Endothelial cell of umbilical vein (primary cell): ENCODE data around the gene CCT5. TPM values are rescaled to one million over a fixed set of nuclear protein-coding genes. Genes with fewer than 3 reads are reported as not detected.

Experiments
- BruUV-seq: library from RNA; stranded (reverse); fragments of 400-500 nt; replicated peaks from 2 replicates; lab custom pipeline; 2021; lab: Mats Ljungman, UMichigan
- CTCF ChIA-PET: fragments of 300-600, 350-600 bp; sonication (Branson Sonifier 250); formaldehyde crosslinking; loops from one replicate; lab custom pipeline; 2021; ENCODE audit warnings: antibody characterized with exemption, inconsistent platforms; lab: Charles Lee
- POLR2A ChIA-PET: fragments of 300-600, 350-600 bp; sonication (Branson Sonifier 250); formaldehyde crosslinking; loops from one replicate; lab custom pipeline; 2021; ENCODE audit warnings: antibody characterized with exemption, inconsistent platforms; lab: Charles Lee
- DNase-seq: peaks from one replicate; pipeline ENCODE4 v3.0.0-alpha.2; 2011; ENCODE audit warnings: low read depth, low spot score
- FAIRE-seq: peaks from 2 replicates; lab custom pipeline; 2011; peaks lifted over from hg19 to GRCh38; lab: Jason Lieb, UNC
- H2AFZ ChIP-seq: 2 replicates; pipeline ENCODE4 v1.6.0; 2012; ENCODE audit warnings: low read depth, low read length, control low read depth, inconsistent platforms
- H3K27ac ChIP-seq: 2 replicates; pipeline ENCODE4 v1.5.1; 2011; ENCODE audit warnings: low read depth, mild to moderate bottlenecking, control low read depth, low read length, moderate library complexity; ENCODE audit not compliant: insufficient read depth
- H3K27me3 ChIP-seq, 2 experiments: 2 replicates each; pipeline versions ENCODE4 v1.6.0 to v1.6.1; 2011; ENCODE audit warnings: low read length in 2 of 2, mixed read lengths in 1 of 2; ENCODE audit not compliant: control insufficient read depth in 2 of 2, insufficient read depth in 2 of 2
- H3K36me3 ChIP-seq, 2 experiments: 2 replicates in 1 of 2; 3 replicates in 1 of 2; pipeline ENCODE4 v1.5.1; 2011; ENCODE audit warnings: low read length in 2 of 2, mild to moderate bottlenecking in 1 of 2, moderate library complexity in 1 of 2; ENCODE audit not compliant: control insufficient read depth in 2 of 2, insufficient read depth in 2 of 2; ENCODE audit errors: extremely low read depth in 1 of 2
- H3K4me1 ChIP-seq: 3 replicates; pipeline ENCODE4 v1.5.1; 2011; ENCODE audit warnings: mild to moderate bottlenecking, low read length; ENCODE audit not compliant: control insufficient read depth, insufficient read depth; ENCODE audit errors: extremely low read depth
- H3K4me2 ChIP-seq: 2 replicates; pipeline ENCODE4 v1.6.1; 2011; ENCODE audit warnings: low read length, control low read depth, mixed read lengths; ENCODE audit not compliant: insufficient read depth
- H3K4me3 ChIP-seq, 3 experiments: fragments of 200-600 bp in 1 of 3; sonication (generic), shearing (Covaris generic) in 1 of 3; replicated peaks in 1 of 3; 2 replicates each; pipeline ENCODE4 v1.5.1; 2011 to 2016; ENCODE audit warnings: control low read depth in 3 of 3, low read length in 3 of 3, mild to moderate bottlenecking in 2 of 3, inconsistent platforms in 1 of 3, low read depth in 1 of 3, moderate library complexity in 1 of 3; ENCODE audit not compliant: insufficient read depth in 1 of 3
- H3K79me2 ChIP-seq: 2 replicates; pipeline ENCODE4 v1.6.0; 2012; ENCODE audit warnings: low read length, inconsistent platforms; ENCODE audit not compliant: control insufficient read depth, insufficient read depth
- H3K9ac ChIP-seq: replicated peaks from 2 replicates; pipeline ENCODE3; 2011; ENCODE audit warnings: low read length, control low read depth; ENCODE audit not compliant: insufficient read depth; ENCODE audit errors: extremely low read depth
- H3K9me1 ChIP-seq: replicated peaks from 3 replicates; pipeline ENCODE4 v1.6.0; 2011; ENCODE audit warnings: mild to moderate bottlenecking, low read length; ENCODE audit not compliant: control insufficient read depth, insufficient read depth; ENCODE audit errors: extremely low read depth
- H3K9me3 ChIP-seq: replicated peaks from 2 replicates; pipeline ENCODE4 v1.5.1; 2012; ENCODE audit warnings: low read length, inconsistent platforms; ENCODE audit not compliant: control insufficient read depth, insufficient read depth
- H4K20me1 ChIP-seq: replicated peaks from 2 replicates; pipeline ENCODE3; 2011; ENCODE audit warnings: mild to moderate bottlenecking, low read length; ENCODE audit not compliant: control insufficient read depth, insufficient read depth; ENCODE audit errors: extremely low read depth
- EZH2 ChIP-seq: IDR thresholded peaks from 2 replicates; pipeline ENCODE4 v1.6.1; 2012; ENCODE audit warnings: borderline replicate concordance, low read depth, mild to moderate bottlenecking, moderate library complexity, low read length, inconsistent platforms; ENCODE audit not compliant: severe bottlenecking
- FOS ChIP-seq: IDR thresholded peaks from 2 replicates; pipeline ENCODE4 v1.6.1; 2011; ENCODE audit warnings: mild to moderate bottlenecking, low read length, moderate library complexity, borderline replicate concordance; ENCODE audit not compliant: insufficient read depth
- GATA2 ChIP-seq: IDR thresholded peaks from 2 replicates; pipeline ENCODE4 v1.7.0; 2011; ENCODE audit warnings: low read depth, mild to moderate bottlenecking, moderate library complexity, mixed read lengths, low read length; ENCODE audit not compliant: insufficient read length, insufficient read depth
- JUN ChIP-seq: IDR thresholded peaks from 2 replicates; pipeline ENCODE4 v1.6.1; 2011; ENCODE audit warnings: borderline replicate concordance, low read depth; ENCODE audit not compliant: insufficient read length, insufficient read depth
- MYC ChIP-seq: IDR thresholded peaks from one replicate; pipeline ENCODE4 v1.6.1; 2011; ENCODE audit warnings: mild to moderate bottlenecking, low read depth, low read length
- POLR2A ChIP-seq: IDR thresholded peaks from 2 replicates; pipeline ENCODE4 v1.6.1; 2012; ENCODE audit warnings: low read depth, mild to moderate bottlenecking, control low read depth, low read length
- POLR2AphosphoS5 ChIP-seq: IDR thresholded peaks from 2 replicates; pipeline ENCODE4 v1.6.1; 2012; ENCODE audit warnings: low read depth, mild to moderate bottlenecking, control low read depth, low read length, moderate library complexity; ENCODE audit not compliant: insufficient read depth
- dilution Hi-C: fragments of 300-500 bp; cut with MboI; formaldehyde crosslinking; loops from one replicate; pipeline ENCODE4 v1.15.0; 2019; ENCODE audit warnings: low sequenced_read_pairs; ENCODE audit not compliant: extremely low pct_ligation_motif_present
- intact Hi-C: fragments of 100-400 bp; cut with micrococcal nuclease; formaldehyde crosslinking; loops from one replicate; pipeline ENCODE4 v1.10.0; 2022
- polyA plus RNA-seq, 4 experiments: library from polyadenylated mRNA; depleted of rRNA in 3 of 4; stranded (reverse) in 3 of 4; unstranded in 1 of 4; fragments of >200 nt; gene quantifications; 2 replicates each; pipeline versions ENCODE4 v1.2.1 to v1.2.3, GENCODE V29; 2011 to 2012; ENCODE audit warnings: missing spikeins in 1 of 4
- total RNA-seq: library from RNA; stranded (reverse); gene quantifications from 2 replicates; pipeline ENCODE4 v1.2.3, GENCODE V29; 2021
- TF ChIP-seq, protein P1 (sequence below): IDR thresholded peaks from 2 replicates; pipeline ENCODE4 v1.6.1; 2011; ENCODE audit not compliant: insufficient read depth, insufficient read length
- TF ChIP-seq, protein P2 (sequence below), 2 donors: IDR thresholded peaks; 1 replicate in 1 of 2; 2 replicates in 1 of 2; pipeline ENCODE4 v1.5.1; 2011; ENCODE audit warnings: low read length in 2 of 2, mild to moderate bottlenecking in 2 of 2, moderate library complexity in 2 of 2, control low read depth in 1 of 2, inconsistent platforms in 1 of 2, low read depth in 1 of 2; ENCODE audit not compliant: insufficient read depth in 1 of 2; ENCODE audit errors: extremely low read depth in 1 of 2

CCT5 gene
- total and polyA plus RNA-seq, 2 donors (not counting 3 experiments of a cell fraction or from before 2014, with no cell fraction given), result 323 to 386 TPM

DNA sequence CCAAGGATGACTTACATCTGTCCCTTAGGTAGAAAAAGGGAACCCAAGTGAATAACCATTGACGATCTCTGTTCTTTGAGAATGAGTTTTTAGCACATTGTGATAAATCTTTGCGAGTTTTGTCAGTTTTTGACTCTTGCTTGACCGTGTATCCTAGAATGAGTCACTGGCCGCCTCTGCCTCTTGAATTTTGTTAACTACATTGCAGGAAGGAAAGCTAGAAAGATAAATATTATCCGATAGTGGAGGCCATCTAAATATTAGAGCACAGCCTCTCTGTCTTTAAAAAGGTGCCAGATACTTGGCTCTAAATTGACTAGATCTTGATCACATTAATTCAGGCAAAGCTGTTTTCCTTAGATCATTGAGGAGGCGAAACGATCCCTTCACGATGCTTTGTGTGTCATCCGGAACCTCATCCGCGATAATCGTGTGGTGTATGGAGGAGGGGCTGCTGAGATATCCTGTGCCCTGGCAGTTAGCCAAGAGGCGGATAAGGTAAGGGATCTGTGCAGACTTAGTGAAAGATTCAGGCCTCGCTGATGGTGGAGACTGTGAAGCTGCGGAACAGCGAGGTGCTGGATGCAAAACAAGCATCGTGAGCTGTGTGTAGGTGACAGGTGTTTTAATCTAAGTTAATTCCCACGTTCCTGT lies 12.2 kb downstream of the CCT5 start:
- POLR2A ChIA-PET, result no interaction called here
- DNase-seq, result no peak

More for the DNA sequence above, 12.2 kb downstream of the CCT5 start:
- intact Hi-C loops, result no loop called here
- TF ChIP-seq EZH2 (no peak), GATA2 (no peak), MYC (no peak), FOS (no peak), JUN (no peak), POLR2AphosphoS5 (no peak), POLR2A (no peak)
- TF ChIP-seq, protein P1, sequence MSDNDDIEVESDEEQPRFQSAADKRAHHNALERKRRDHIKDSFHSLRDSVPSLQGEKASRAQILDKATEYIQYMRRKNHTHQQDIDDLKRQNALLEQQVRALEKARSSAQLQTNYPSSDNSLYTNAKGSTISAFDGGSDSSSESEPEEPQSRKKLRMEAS, result no peak
- TF ChIP-seq, protein P2, sequence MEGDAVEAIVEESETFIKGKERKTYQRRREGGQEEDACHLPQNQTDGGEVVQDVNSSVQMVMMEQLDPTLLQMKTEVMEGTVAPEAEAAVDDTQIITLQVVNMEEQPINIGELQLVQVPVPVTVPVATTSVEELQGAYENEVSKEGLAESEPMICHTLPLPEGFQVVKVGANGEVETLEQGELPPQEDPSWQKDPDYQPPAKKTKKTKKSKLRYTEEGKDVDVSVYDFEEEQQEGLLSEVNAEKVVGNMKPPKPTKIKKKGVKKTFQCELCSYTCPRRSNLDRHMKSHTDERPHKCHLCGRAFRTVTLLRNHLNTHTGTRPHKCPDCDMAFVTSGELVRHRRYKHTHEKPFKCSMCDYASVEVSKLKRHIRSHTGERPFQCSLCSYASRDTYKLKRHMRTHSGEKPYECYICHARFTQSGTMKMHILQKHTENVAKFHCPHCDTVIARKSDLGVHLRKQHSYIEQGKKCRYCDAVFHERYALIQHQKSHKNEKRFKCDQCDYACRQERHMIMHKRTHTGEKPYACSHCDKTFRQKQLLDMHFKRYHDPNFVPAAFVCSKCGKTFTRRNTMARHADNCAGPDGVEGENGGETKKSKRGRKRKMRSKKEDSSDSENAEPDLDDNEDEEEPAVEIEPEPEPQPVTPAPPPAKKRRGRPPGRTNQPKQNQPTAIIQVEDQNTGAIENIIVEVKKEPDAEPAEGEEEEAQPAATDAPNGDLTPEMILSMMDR (IDR thresholded peaks at IDR 0.05; ENCODE audit: extremely low read depth in 1 of 2, insufficient read depth in 1 of 2, low read depth in 1 of 2, low read length in 2 of 2), result no peak
- Histone ChIP-seq H3K4me3 (no peak overlapping the region), H3K4me2 (no peak overlapping the region), H3K9ac (no peak overlapping the region), H3K9me1 (no peaks in the 10 kb centered on the region), H3K36me3 (peaks cover 51 to 52% of the 10 kb centered on the region in 2 experiments), H3K27me3 (no peaks in the 10 kb centered on the region), H4K20me1 (peaks cover 2% of the 10 kb centered on the region), H2AFZ (no peak overlapping the region), H3K4me1 (no peaks in the 10 kb centered on the region), H3K27ac (no peak overlapping the region), H3K79me2 (peaks cover 15% of the 10 kb centered on the region), H3K9me3 (no peaks in the 10 kb centered on the region)
- dilution Hi-C loops, result loop anchor here (25.0 kb wide), 1 partner anchor 150 kb away; no protein-coding TSS in a partner anchor
- no peak for FAIRE-seq
- BruUV-seq, result no TSS peak
- CTCF ChIA-PET, result no interaction called here
